ENCODE measurements around the gene ZNF630. TPM values are rescaled to one million over a fixed set of nuclear protein-coding genes. Genes with fewer than 3 reads are reported as not detected.
A peak's percentile ranks its signal among the peaks of the same experiment; 100 is the strongest.
"Not testable (repeated sequence)": the region's sequence is repeated elsewhere in the genome, so short reads cannot be mapped to it uniquely, and the experiment has no call there.

The ZNF630 gene
- polyA plus RNA-seq, 3 donors: 3.2 to 4.3 (median 3.6) TPM

DNA sequence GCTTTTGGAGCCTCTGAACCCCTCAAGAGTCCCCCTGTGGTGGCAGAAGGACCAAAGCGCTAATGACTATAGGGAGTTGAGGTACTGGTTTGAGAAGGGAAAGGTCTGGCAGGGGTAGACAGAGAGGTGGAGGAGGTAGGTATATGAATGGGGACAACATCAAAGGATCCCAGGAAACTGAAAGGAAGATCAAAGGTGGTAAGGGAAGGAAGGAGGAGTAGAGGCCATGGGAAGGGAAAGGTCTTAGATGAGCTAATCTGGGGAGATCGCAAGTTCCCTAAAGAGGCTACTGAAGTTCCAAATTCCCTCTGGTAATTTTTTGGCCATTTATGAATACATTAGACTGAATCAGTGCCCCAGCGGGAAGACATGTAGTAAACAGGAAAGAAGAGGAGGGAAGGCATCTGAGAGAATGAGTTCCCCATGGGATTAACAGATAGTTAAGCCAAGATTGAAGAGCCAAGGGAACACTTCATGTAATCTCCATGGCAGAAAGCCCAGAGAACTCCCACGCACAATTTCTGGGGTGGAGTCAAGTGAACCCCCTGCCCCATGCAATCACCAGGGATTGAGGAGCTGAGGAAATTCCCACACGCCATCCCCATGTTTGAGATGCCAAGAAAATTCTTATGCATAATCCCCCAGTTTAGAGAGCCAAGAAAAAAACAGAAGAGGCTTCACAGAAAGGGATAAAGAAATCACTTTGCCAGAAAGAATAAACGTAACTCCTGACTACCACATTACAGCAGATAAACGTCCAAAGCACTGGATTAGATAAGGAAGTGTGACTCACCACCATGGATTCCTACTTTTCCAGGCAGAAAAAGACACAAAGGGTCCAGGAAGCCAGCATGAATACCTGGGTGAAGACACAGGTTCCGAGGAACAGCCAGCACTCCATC lies 25.8 kb downstream of the ZNF630 start:
- DNase-seq (ENCODE audit: extremely low read depth in 1 of 11, low read depth in 9 of 11, low spot score in 4 of 11): no peak

DNA sequence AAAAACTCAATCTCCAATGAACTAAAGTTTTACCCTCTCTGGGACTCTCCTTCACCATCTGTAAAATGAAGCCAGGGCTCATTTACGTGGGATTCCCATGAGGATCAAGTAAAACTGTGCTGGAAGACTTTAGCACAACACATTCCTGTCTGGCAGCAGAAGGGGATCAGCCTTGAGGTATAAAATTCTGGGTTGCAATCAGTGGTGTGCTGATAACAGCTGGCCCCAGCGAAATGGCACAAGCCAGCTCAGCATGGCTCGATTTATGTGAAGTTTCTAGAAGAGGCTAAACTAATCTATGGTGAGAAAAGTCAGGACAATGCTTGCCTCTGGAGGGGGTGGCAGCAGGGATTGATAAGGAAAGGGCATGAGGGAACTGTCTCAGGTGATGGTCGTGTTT lies 28.4 kb downstream of the ZNF630 start:
- DNase-seq (ENCODE audit: extremely low read depth in 1 of 11, low read depth in 9 of 11, low spot score in 4 of 11): no peak

DNA sequence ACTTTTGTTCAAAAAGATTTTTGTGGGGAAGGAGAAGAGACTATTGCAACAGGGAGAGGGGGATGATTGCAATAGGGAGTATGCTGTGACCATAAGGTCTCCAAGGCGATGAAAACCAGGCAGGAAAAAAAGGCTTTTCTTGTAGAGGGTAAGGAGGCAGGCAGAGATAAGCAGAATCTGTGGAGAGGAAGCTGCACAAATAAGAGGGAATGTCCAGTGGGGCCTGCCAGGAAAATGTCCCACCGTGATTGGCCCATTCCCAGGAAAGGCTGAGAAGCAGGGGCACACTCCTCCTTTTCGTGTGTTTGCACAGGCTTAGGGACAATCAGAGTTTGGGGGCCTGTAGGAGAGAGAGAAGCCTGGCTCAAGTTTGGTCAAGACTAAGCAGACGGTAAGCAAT lies 35.5 kb downstream of the ZNF630 start:
- no peak for DNase-seq (ENCODE audit: extremely low read depth in 1 of 11, low read depth in 9 of 11, low spot score in 4 of 11)

DNA sequence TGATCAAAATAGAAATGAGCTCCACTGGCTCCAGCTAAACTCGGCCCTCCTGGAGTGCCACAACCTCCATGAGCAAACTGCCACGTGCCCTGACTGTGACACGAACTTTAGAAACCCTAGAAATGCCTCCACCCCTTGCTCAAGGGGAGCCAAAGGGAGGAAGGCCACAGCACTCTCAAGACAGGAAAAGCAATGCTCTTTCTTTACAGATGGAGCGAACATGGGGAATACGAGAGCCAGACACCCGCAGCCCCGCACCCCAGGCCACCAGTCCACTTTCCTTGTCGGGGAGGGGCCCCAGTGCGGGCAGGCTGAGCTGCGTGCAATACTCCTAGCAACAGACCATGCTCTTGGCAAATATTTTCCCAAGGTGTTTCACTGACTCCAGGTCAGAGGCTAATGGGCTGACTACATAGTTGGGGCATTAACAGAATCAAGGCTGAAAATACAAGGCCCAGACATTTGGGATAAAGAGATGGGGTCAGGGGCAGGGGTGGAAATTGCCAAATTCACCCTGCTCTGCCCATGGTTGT lies 40.7 kb downstream of the ZNF630 start:
- not testable (repeated sequence) for DNase-seq (ENCODE audit: extremely low read depth in 1 of 11, low read depth in 9 of 11, low spot score in 4 of 11)

DNA sequence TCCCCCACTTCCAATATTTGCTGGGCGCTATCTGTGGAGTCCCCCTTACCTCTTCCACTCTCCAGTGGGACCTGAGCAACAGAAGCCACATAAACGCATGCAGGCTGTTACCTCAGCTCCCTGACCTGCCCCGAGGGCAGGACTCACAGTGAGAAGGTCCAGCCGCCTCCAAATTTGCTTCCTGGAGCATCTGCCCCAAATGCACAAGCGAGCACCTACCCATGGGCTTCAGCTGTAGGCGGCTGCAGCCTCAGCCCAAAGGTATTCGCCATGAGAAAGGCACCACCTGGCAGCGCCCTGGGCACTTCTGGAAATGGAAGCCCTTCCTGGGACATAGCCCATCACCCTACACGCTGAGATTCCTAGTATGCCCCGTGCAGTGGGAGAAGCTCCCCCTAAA lies 41.2 kb downstream of the ZNF630 start:
- DNase-seq (ENCODE audit: extremely low read depth in 1 of 11, low read depth in 9 of 11, low spot score in 4 of 11): no peak

DNA sequence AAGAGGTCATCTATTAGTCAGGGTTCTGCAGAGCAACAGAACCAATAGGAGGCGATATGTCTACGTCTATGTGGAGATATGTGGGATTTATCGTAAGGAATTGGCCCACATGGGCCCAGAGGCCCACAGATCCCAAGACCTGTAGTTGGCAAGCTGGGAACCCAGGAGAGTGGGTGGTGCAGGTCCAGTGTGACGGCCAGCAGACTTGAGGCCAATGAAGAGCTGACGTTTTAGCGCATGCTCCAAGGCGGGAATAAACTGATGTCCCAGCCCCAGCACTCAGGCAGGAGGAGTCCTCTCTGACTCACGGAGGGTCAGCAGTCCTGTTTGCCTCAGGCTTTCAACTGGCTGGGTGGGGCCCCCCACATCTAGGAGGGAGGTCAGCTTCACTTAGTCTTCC lies 43.3 kb downstream of the ZNF630 start:
- no peak for DNase-seq (ENCODE audit: extremely low read depth in 1 of 11, low read depth in 9 of 11, low spot score in 4 of 11)

DNA sequence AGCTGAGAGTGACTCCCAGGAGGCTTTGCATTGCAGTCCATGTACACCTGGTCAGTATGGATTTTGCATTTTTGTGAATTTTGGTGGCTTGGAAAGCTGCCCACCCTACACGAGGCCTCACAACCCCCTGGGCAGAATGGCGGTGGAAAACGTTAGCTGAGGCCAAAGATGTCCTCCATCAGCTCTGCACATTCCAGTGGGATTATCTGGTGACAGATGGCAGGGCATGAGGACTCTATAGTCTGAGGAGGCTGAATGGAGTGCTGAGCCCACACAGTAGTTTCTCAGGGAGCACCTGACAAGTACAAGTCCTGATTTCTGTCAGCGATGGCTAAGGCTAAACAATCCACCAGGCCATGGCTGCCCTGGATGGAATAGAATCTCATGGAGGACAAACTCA lies 43.9 kb downstream of the ZNF630 start:
- DNase-seq (ENCODE audit: extremely low read depth in 1 of 11, low read depth in 9 of 11, low spot score in 4 of 11): not testable (repeated sequence)

DNA sequence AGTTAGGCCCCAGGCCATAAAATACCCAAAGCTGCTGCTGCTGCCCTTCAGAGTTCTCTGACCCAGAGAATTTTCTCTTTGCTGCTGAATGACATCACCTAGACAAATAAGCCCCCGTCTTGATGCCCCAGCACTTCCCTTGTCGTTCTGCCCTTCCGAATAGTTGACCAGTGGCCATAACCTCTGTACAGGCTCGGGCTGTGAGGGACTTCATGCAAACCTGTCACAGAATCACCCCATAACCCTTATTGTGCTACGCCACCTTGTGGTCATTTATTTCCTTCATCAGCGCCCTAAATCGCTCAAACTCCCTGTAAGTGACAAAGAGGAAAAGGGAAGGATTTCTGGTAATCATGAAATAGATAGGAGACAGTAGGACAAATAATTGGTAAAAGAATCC lies 45.9 kb downstream of the ZNF630 start:
- peak in 8 of 11 donors; percentile 29 to 59 (median 46) for DNase-seq (ENCODE audit: extremely low read depth in 1 of 11, low read depth in 9 of 11, low spot score in 4 of 11)

DNA sequence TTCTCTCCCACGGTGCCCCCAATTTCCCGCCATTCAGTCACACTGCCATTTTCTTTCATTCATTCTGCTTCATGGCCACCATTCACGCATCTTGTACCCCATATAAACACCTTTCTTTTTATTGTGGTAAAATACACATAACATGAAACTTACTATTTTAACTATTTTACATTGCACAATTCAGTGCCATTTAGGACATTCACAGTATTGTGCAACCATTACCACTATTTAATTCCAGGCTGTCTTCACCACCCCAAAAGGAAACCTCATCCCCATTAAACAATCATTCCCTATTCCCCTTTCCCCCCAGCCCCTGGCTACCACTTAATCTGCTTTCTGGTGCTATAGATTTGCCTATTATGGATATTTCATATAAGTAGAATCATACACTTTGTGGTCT lies 48.7 kb downstream of the ZNF630 start:
- no peak for DNase-seq (ENCODE audit: extremely low read depth in 1 of 11, low read depth in 9 of 11, low spot score in 4 of 11)

DNA sequence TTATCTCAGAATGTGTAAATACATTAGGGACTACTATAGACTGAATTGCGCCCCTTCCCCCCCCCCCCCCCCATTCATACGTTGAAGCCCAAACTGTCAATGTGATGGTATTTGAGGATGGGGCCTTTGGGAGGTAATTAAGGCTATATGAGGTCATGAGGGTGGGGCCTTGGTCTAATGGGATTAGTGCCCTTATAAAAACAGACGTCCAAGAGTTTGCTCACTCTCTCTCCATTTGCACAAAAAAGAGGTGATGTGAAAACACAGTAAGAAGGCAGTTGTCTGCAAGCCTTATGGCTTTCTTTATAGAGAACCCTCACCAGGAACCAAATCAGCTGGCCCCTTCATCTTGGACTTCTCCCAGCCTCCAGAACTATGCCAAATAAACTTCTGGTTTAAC lies 49.3 kb downstream of the ZNF630 start:
- DNase-seq (ENCODE audit: extremely low read depth in 1 of 11, low read depth in 9 of 11, low spot score in 4 of 11): no peak

DNA sequence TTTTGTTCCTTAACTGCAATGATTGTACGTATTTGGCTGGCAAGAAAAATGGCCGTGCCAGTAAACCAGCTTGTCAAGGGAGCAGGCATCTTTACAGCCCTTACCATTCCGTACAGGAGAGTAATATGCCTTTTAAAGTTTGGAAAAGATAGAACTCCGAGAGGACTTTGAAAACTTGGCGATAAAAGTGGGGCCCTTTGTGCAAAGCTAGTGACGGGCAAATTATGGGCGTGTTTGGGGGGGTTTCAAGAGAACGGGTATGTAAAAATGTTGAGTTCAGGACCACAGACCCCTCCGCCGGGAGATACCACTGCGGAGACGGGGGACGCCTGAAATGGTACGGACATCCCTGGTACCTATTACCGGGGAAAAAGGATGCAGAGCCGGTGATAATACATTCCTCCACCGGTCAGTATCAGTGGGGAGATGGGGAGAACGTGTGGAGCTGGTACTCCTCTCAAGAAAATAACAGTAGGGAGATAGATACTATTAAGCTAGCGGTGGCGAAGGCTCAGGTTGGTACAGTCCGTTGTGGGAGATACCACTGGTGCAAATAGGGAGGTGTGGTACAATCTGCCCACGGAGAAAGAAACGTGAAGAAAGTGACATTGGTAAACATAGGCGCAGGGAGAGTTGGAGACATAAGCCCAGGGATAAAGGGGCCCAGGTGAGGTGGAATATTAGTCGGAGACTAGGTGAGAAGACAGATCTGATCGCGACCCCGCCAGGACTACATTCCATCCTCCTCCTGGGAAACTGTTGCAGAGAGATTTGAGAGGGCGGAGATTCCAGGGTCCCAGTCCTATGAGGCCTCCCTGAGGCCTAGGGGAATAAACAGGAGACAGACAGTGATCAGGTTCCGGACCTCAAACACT lies 50.2 kb downstream of the ZNF630 start:
- DNase-seq (ENCODE audit: extremely low read depth in 1 of 11, low read depth in 9 of 11, low spot score in 4 of 11): peak; percentile 70 to 90 (median 80)

DNA sequence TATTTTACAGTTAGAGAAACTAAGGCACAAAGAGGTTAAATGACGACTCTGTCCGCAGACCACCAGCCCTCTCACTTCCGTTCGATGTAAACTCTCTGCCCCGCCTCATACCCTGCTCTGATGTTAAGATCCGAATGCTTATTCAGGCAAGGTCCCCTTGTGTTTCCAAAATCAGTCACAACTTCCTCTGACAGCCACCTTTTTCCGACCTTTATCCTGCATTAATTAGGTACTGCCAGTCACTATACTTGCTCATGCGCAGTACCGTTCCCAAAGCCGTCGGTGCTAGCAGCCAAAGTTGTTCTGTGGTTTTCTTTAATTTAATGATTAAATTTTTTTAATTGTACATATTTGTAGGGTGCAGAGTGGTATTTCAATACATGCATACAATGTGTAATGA lies 51.0 kb downstream of the ZNF630 start:
- not testable (repeated sequence) for DNase-seq (ENCODE audit: extremely low read depth in 1 of 11, low read depth in 9 of 11, low spot score in 4 of 11)

DNA sequence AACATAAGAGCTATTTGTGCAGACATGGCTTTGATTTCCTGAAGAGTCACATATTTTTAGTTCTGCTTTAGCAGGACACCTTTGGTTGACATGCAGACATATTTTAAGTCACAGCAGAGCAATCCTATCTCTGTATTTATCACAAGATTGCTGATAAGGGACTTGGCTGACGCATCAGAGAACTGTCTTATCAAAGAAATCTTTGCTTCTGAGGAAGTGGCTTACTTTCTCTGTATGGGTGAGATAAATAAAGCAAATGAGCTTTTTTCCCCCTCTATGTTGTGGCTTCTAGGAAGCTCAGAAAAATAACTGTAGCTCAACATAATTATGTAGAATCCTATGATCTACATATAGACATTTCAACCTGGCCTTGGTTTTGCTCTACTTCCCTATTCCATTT lies 51.5 kb downstream of the ZNF630 start:
- not testable (repeated sequence) for DNase-seq (ENCODE audit: extremely low read depth in 1 of 11, low read depth in 9 of 11, low spot score in 4 of 11)

DNA sequence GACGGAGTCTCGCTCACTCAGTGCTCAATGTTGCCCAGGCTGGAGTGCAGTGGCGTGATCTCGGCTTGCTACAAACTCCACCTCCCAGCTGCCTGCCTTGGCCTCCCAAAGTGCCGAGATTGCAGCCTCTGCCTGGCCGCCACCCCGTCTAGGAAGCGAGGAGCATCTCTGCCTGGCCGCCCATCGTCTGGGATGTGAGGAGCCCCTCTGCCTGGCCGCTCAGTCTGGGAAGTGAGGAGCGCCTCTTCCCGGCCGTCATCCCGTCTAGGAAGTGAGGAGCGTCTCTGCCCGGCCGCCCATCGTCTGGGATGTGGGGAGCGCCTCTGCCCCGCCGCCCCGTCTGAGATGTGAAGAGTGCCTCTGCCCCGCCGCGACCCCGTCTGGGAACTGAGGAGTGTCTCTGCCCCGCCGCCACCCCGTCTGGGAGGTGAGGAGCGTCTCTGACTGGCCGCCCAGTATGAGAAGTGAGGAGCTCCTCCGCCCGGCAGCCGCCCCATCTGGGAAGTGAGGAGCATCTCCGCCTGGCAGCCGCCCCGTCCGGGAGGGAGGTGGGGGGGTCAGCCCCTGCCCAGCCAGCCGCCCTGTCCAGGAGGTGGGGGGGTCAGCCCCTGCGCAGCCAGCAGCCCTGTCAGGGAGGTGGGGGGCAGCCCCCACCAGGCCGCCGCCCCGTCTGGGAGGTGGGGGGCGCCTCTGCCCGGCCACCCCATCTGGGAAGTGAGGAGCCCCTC lies 54.7 kb downstream of the ZNF630 start:
- not testable (repeated sequence) for DNase-seq (ENCODE audit: extremely low read depth in 1 of 11, low read depth in 9 of 11, low spot score in 4 of 11)

DNA sequence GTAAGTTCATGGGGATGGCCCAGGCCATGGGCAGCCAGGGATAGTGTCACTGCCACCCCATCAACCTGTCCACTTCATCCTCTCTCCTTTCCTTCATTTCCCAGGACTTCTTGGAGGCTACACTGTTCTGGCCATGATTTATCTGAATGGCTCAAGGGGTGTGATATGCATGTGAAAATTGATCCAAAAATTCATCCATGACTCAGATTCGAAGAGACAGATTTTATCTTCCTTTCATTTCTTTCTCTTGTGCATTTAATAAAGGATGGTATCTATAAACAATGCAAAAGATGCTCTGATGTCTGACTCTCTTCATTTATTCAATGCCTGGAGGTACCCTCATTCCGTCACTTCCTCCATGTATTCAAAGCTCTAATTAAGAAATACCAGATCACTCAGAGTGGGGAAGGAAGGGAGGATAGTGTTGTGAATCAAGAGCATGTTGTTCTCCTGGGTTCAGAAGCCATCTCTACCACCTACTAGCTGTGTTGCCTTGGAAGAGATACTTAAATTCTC lies 61.9 kb downstream of the ZNF630 start:
- DNase-seq (ENCODE audit: extremely low read depth in 1 of 11, low read depth in 9 of 11, low spot score in 4 of 11): not testable (repeated sequence)

Measured in renal cortex interstitium (tissue), 11 donors.